NOMO-1 treated with dmso at 0.1 percent for 144 hours (cell line): ENCODE results near the gene ACOXL.
A peak's percentile ranks its signal among the peaks of the same experiment; 100 is the strongest.
"Not testable (repeated sequence)": the region's sequence is repeated elsewhere in the genome, so short reads cannot be mapped to it uniquely, and the experiment has no call there.

Experiments
- DNase-seq: peaks from one replicate; lab custom pipeline; 2025; ENCODE audit not compliant: unreplicated experiment; lab: John Stamatoyannopoulos, UW

The ACOXL gene

GRCh38 chr2:110958346-110959119 lies 226.2 kb downstream of the ACOXL start:
- DNase-seq: no peak

GRCh38 chr2:110959198-110959597 lies 226.8 kb downstream of the ACOXL start:
- no peak for DNase-seq

DNA sequence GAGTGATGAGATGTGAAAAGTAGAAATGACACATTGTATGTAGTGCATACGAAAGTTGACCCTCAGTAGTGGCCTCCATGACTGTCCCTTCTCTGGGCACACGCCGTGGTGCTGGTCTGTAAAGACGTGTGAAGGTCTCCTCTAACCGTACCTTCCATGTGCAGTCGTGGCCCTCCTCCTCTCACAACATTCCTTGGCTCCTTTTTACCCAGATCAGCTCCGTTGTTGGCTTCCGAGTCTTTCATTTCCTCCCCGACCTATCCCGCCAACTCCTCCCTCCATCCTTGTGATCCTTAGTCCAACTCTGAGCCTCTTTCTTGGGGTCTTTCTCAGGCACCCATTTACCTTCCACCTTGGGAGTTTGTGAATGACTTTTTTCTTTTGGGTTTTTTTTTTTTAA lies 227.9 kb downstream of the ACOXL start:
- no peak for DNase-seq

DNA sequence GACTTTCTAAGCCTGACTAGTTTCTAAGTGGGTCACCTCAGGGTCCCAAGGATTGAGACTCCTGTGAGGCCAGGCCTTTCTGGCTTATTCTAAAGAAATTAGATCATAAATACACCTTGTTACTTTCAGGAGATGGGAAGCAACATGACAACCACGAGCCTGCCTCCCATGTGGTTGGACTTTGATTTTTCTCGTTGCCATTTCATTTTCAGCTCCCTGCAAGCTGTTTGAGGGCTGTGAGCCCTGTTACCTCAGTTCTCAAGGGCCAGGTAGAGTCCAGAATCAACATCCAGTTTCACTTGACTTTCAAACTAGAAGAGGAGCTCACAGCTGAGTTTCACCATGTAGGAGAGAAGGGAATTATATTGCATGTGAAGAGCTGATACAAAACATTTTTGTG lies 228.6 kb downstream of the ACOXL start:
- DNase-seq: no peak

GRCh38 chr2:110961643-110962042 lies 229.3 kb downstream of the ACOXL start:
- DNase-seq: not testable (repeated sequence)

DNA sequence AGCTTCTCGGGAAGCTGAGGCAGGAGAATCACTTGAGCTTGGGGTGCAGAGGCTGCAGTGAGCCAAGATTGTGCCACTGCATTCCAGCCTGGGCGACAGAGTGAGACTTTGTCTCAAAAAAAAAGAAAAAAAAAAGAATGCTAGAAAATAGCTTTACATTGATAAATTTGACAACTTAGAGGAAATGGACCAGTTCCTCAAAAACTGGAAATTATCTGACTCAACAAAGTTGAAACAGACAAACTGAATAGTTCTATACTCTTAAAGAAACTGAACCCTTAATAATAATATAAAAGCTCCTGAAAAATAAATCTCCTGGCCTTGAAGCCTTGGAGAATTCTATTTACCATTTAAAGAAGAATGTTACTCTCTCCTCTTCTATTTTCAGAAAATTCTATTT lies 237.3 kb downstream of the ACOXL start:
- no peak for DNase-seq

DNA sequence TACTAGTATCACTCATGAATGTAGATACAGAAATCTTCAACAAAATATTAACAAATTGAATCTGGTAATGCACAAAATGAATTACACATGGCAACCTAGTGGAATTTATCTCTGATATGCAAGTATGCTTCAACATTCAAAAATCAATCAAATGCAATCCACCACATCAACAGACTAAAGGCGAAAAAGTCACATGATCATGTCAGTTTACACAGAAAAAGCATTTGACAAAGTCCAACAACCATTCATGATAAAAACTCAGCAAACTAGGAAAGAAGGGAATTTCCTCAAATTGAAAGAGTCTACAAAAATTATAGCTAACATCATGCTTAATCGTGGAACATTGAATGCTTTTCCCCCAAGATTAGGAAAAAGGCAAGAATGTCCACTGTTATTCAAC lies 237.8 kb downstream of the ACOXL start:
- no peak for DNase-seq

- no peak for DNase-seq
These were observed 239.4 kb downstream of the ACOXL start for GRCh38 chr2:110971811-110972210.

- DNase-seq: no peak
These were observed 240.9 kb downstream of the ACOXL start for GRCh38 chr2:110973262-110973661.

GRCh38 chr2:110977403-110977802 lies 245.0 kb downstream of the ACOXL start:
- no peak for DNase-seq

GRCh38 chr2:110978148-110978547 lies 245.8 kb downstream of the ACOXL start:
- no peak for DNase-seq

DNA sequence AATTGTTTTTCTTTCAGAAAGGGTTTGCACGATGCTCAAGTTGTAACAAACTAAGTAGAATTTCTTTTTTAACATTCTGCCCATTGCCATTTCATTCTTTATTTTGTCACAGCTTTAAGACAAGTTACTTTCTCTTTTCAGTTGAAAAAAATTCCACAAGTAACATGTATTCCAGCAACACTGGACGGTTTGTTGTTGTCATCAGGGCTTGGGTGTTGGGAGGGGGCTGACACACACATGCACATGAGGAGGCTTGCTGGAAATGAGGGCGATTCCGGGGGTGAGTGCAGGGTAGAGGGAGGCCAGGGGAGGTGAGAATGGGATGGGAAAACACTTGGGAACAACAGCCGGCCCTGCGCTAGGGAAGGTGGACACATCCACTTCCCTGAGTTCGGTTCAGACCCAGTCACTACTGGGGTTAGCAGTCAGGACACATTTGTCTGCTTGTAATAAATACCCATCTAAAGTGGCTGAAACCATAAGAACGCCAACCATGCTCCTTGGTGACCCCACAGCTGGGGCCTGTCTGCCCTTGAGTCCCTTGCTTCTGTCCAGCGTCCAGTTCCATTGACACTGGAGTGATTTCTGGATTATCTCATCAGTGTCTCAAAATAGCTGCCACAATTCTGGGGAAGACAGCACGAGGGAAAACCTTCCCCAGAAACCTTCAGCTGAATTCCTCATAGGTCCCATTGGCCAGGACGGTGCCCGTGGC lies 246.5 kb downstream of the ACOXL start:
- no peak for DNase-seq

DNA sequence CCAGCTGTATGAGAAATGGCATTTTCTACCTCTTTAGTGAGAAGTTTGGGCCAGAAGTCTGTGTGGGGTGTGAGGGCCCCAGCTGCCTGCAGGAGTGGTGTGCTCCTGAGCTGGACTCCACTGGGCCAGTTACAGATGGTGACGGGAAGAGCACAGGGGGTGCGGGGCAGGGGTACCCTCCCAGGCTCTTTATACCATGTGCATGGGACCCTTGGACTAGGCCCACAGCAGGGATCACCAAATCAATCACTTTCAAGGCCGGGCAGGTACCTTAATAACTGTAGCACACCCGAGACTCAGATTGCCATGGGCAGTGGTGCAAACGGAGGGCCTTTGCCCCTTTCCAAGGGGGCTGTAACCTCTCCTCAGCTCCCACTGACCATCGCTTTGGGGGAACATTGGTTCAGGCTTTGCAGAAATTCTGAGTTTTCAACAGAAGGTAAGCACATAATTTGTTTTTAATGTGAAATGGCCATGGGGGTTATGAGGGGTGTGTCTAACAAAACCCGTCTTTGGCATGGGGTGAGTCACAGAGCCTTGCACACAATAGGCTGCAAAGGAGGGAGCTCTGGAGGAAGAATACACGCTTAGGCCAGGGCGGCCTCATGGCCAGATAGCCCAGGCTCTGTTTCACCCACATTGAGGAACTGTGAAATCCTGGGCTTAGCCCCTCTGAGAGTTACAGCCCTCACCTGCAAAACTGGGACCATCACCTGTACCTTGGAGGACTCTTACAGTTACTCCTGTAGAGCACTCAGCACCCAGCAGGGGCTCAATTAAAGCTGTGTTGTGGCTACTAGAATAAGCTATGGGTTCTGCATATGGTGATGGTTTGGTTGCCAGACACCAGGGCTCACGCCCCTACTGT lies 247.3 kb downstream of the ACOXL start:
- no peak for DNase-seq

DNA sequence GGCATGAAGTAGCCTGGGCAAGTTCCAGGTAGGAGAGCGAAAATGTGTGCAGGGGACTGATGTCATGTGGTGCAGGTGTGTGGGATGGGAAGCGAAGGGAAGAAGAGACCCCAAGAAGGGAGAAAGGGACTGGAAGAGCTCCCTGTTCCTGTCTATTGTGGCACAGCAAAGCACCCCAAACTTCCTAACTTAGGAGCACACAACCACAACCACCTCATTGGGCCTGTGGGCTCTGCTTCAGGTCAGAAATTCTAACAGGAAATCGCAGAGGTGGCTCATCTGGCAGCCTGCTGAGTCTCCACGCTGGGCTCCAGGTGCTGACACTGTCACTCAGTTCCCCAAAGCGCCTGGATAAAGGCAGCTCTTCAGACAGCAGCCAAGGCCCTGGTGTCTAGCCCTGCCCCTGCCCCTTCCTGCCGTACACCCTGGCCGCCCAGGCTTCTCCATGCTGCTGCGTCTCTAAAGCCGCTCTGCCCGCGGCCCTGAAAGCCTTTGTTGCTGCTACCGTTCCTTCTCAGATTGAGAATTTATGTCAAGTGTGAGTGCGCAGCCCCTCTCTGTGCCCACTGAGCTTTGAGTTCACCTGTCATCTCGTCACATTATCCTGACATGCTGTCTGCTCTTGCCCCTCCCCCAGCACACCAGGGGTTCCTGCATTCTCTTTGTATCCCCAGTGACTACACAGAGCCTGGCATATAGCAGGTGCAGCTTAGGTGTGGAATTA lies 248.1 kb downstream of the ACOXL start:
- DNase-seq: no peak

- DNase-seq: no peak
These were observed 250.8 kb downstream of the ACOXL start for GRCh38 chr2:110983133-110983532.

DNA sequence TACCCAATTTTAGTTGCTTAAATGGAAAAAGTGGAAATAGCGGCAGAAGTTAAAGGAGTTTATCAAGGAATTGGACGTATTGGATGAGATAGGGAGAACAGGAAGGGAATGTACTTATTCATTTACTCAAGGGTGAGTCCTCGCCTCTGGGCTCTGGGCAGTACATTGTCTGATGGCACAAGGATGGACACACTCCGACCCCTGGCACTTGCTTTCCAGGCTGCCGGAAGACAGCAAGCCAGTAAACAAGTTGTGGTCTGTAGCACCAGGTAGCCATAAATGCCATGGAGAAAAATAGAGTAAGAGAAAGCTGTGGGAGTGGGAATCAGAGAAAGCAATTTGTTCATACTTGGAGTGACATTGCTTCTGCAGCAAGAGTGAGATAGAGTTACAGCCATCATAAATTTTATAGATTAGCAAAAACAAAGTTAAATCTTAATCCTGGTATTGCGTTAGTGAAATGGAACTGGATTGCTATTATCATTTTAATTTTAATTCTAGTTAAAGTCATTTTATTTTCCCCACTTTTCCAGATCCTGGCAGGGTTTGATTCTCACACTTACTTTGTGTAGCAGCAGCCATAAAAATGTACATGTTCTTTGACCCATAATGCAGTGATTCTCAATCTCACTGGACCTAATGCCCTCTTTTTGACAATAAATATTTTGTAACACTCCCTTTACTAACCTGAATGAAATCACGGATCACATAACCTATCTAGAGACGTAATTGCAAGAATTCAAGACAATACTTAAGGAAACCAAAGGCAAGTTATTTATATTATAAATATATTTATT lies 252.5 kb downstream of the ACOXL start:
- DNase-seq: no peak

GRCh38 chr2:110990440-110990839 lies 258.1 kb downstream of the ACOXL start:
- no peak for DNase-seq

GRCh38 chr2:110991911-110992310 lies 259.5 kb downstream of the ACOXL start:
- no peak for DNase-seq

GRCh38 chr2:110992886-110993285 lies 260.5 kb downstream of the ACOXL start:
- DNase-seq: no peak

DNA sequence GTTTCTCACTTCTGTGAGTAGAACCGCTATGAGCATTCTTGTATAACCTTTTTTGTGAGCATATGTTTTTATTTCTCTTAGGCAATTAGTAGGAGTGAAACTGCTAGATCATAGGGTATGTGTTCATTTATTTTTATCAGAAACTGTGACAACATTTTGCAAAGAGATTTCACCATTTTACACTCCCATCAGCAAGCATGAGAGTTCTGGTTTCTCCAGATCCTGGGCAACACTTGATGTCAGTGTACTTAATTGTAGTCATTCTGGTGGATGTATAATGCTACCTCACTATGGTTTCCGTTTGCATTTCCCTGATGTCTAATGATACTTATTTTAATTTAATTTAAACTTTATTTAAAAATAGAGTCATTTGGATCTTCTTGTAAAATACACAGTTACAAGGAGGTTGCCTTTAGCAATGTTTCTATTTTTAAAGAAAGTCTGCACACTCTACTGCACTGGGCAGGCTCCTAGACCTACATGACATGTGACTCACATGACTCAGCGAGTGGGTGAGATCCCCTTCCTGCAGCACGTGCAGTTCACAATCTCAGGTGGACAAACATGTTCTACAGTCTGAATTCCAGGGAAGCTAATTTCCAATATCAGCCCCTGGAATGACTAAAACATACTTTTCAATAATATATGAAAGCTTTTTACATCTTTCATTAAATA lies 261.3 kb downstream of the ACOXL start:
- peak; percentile 72 for DNase-seq
